K562 (cell line): ENCODE data around the gene RUVBL2. TPM values are rescaled to one million over a fixed set of nuclear protein-coding genes. Genes with fewer than 3 reads are reported as not detected.

Experiments
- ATAC-seq: fragments of 200-7000 bp; cut with Tn5 transposase; 3 replicates; pipeline ENCODE4 v1.9.1; 2020; ENCODE audit warnings: moderate library complexity
- BruUV-seq: library from RNA; stranded (reverse); fragments of 400-500 nt; replicated peaks from 2 replicates; lab custom pipeline; 2021; lab: Mats Ljungman, UMichigan
- CTCF ChIA-PET: fragments of 300-600 bp; formaldehyde crosslinking; extraction: SDS; loops from one replicate; lab custom pipeline; 2021; ENCODE audit warnings: low intra/inter-chr PET ratio; lab: Yijun Ruan, JAX
- POLR2A ChIA-PET: fragments of 300-600, 350-650 bp; sonication (Branson Sonifier 250); formaldehyde crosslinking; extraction: SDS; loops from one replicate; lab custom pipeline; 2021; ENCODE audit warnings: antibody characterized with exemption, inconsistent platforms; lab: Yijun Ruan, JAX
- DNase-seq, 4 experiments: peaks; one replicate each; pipeline versions ENCODE4 v3.0.0 to v3.0.0-alpha.2; 2011 to 2018; ENCODE audit warnings: low spot score in 3 of 4, mixed read lengths in 3 of 4; ENCODE audit errors: extremely low read depth in 1 of 4
- FAIRE-seq: peaks from 2 replicates; lab custom pipeline; 2011; peaks lifted over from hg19 to GRCh38; lab: Jason Lieb, UNC
- H2AFZ ChIP-seq: 2 replicates; pipeline ENCODE4 v1.6.0; 2011; ENCODE audit warnings: low read depth, low read length, control low read depth, inconsistent platforms
- H3K27ac ChIP-seq: fragments of 200-600 bp; 3 replicates; pipeline ENCODE4 v1.8.0; 2011; ENCODE audit warnings: low read depth, mild to moderate bottlenecking, control low read depth, inconsistent platforms, low read length, moderate library complexity, mixed read lengths; ENCODE audit errors: extremely low read depth
- H3K27me3 ChIP-seq, 2 experiments: fragments of 300-600 bp in 1 of 2; 2 replicates in 1 of 2; 3 replicates in 1 of 2; pipeline versions ENCODE4 v1.6.0 to v1.8.0; 2011; ENCODE audit warnings: inconsistent platforms in 2 of 2, low read length in 2 of 2, mild to moderate bottlenecking in 1 of 2, mixed read lengths in 1 of 2, moderate library complexity in 1 of 2; ENCODE audit not compliant: control insufficient read depth in 2 of 2, insufficient read depth in 2 of 2
- H3K36me3 ChIP-seq: fragments of 300-600 bp; 3 replicates; pipeline ENCODE4 v1.8.0; 2011; ENCODE audit warnings: mild to moderate bottlenecking, low read length, inconsistent platforms; ENCODE audit not compliant: control insufficient read depth, insufficient read depth
- H3K4me1 ChIP-seq, 2 experiments: fragments of 200-600 bp in 1 of 2; replicated peaks in 1 of 2; 2 replicates in 1 of 2; 3 replicates in 1 of 2; pipeline versions ENCODE4 v1.5.1 to v1.8.0; 2011; ENCODE audit warnings: inconsistent platforms in 2 of 2, low read length in 2 of 2, mild to moderate bottlenecking in 1 of 2, mixed read lengths in 1 of 2, moderate library complexity in 1 of 2; ENCODE audit not compliant: control insufficient read depth in 2 of 2, insufficient read depth in 2 of 2
- H3K4me2 ChIP-seq: 2 replicates; pipeline ENCODE4 v1.6.1; 2011; ENCODE audit warnings: low read length, control low read depth, inconsistent platforms, mixed read lengths; ENCODE audit not compliant: insufficient read depth
- H3K4me3 ChIP-seq: fragments of 200-600 bp; sonication (generic), shearing (Covaris generic); 2 replicates; pipeline ENCODE4 v1.5.1; 2016; ENCODE audit warnings: control low read depth, inconsistent platforms
- H3K79me2 ChIP-seq: fragments of 200-600 bp; 3 replicates; pipeline ENCODE4 v1.8.0; 2011; ENCODE audit warnings: low read length, inconsistent platforms; ENCODE audit not compliant: control insufficient read depth, insufficient read depth
- H3K9ac ChIP-seq, 2 experiments: 2 replicates each; pipeline versions ENCODE4 v1.6.0 to v1.6.1; 2011; ENCODE audit warnings: low read depth in 2 of 2, low read length in 2 of 2, control low read depth in 1 of 2, inconsistent platforms in 1 of 2, mild to moderate bottlenecking in 1 of 2, mixed read lengths in 1 of 2; ENCODE audit not compliant: insufficient read depth in 1 of 2
- H3K9me1 ChIP-seq: one replicate; pipeline ENCODE4 v1.6.0; 2011; ENCODE audit warnings: inconsistent platforms, mild to moderate bottlenecking, low read length, moderate library complexity; ENCODE audit not compliant: control insufficient read depth, insufficient read depth
- H3K9me3 ChIP-seq: replicated peaks from 2 replicates; pipeline ENCODE4 v1.5.1; 2011; ENCODE audit warnings: low read depth, low read length, inconsistent platforms; ENCODE audit not compliant: control insufficient read depth, insufficient read depth
- H4K20me1 ChIP-seq: replicated peaks from 2 replicates; pipeline ENCODE4 v1.6.1; 2011; ENCODE audit warnings: low read length, inconsistent platforms, mixed read lengths; ENCODE audit not compliant: control insufficient read depth, insufficient read depth
- BCOR ChIP-seq: fragments of 450-650 bp; IDR thresholded peaks from 2 replicates; pipeline ENCODE4 v1.6.1; 2016
- CBFB ChIP-seq: sonication (generic); formaldehyde crosslinking; IDR thresholded peaks from 2 replicates; pipeline ENCODE4 v1.4.0; 2020; ENCODE audit warnings: mild to moderate bottlenecking, missing genetic modification reagents
- CBX8 ChIP-seq: fragments of 200-600 bp; sonication (generic); IDR thresholded peaks from 2 replicates; pipeline ENCODE4 v1.6.1; 2012; ENCODE audit warnings: borderline replicate concordance, mixed run types, low read depth, mild to moderate bottlenecking, moderate library complexity, mixed read lengths, low read length, control low read depth, inconsistent platforms; ENCODE audit not compliant: poor library complexity, severe bottlenecking; ENCODE audit errors: extremely low read depth
- DLX4 ChIP-seq: fragments of 250-450 bp; sonication (Bioruptor Pico); IDR thresholded peaks from 2 replicates; pipeline ENCODE4 v1.6.1; 2021; ENCODE audit warnings: mild to moderate bottlenecking
- ETV5 ChIP-seq: sonication (generic); formaldehyde crosslinking; IDR thresholded peaks from 2 replicates; pipeline ENCODE4 v1.4.0; 2020; ENCODE audit warnings: low read depth, mild to moderate bottlenecking, missing genetic modification reagents
- ILK ChIP-seq: fragments of 450-650 bp; IDR thresholded peaks from 2 replicates; pipeline ENCODE4 v1.6.1; 2016; ENCODE audit warnings: missing genetic modification characterization, low read depth, mild to moderate bottlenecking, missing compliant biosample characterization, moderate library complexity, borderline replicate concordance
- KAT7 ChIP-seq: sonication (generic); formaldehyde crosslinking; IDR thresholded peaks from 2 replicates; pipeline ENCODE4 v1.8.0; 2022; ENCODE audit warnings: missing genetic modification reagents, mild to moderate bottlenecking, borderline replicate concordance
- KDM1A ChIP-seq, 2 experiments: fragments of 450-650 bp; IDR thresholded peaks; 2 replicates each; pipeline ENCODE4 v1.6.1; 2016; ENCODE audit warnings: mild to moderate bottlenecking in 2 of 2
- MCM2 ChIP-seq: fragments of 450-650 bp; IDR thresholded peaks from 2 replicates; pipeline ENCODE4 v1.6.1; 2017; ENCODE audit warnings: low read depth, mild to moderate bottlenecking
- POU5F1 ChIP-seq: fragments of 150-350 bp; IDR thresholded peaks from 2 replicates; pipeline ENCODE4 v1.6.1; 2014; ENCODE audit warnings: borderline replicate concordance, low read length, low read depth, mild to moderate bottlenecking; ENCODE audit not compliant: partially characterized antibody
- RBM25 ChIP-seq: fragments of 200-400 bp; formaldehyde crosslinking; IDR thresholded peaks from 2 replicates; pipeline ENCODE4 v1.6.1; 2018; ENCODE audit warnings: low read length, low read depth, moderate library complexity; ENCODE audit not compliant: severe bottlenecking
- SP1 ChIP-seq: sonication (generic); formaldehyde crosslinking; IDR thresholded peaks from 2 replicates; pipeline ENCODE4 v1.8.1; 2022; ENCODE audit warnings: mild to moderate bottlenecking, missing genetic modification reagents
- SREBF1 ChIP-seq: fragments of 150-350 bp; IDR thresholded peaks from 2 replicates; pipeline ENCODE4 v1.6.1; 2014; ENCODE audit warnings: antibody characterized with exemption, low read depth, low read length, borderline replicate concordance
- TCFL5 ChIP-seq: fragments of 250-450 bp; sonication (Bioruptor Pico); conservative IDR thresholded peaks from 2 replicates; pipeline ENCODE4 v1.6.1; 2021; ENCODE audit warnings: mild to moderate bottlenecking, moderate library complexity, matching md5 sums
- TEAD1 ChIP-seq, 2 experiments: fragments of 450-650 bp in 1 of 2; sonication (generic) in 1 of 2; formaldehyde crosslinking; IDR thresholded peaks; 2 replicates each; pipeline versions ENCODE4 v1.4.0 to v1.8.0; 2020 to 2022; ENCODE audit warnings: mild to moderate bottlenecking in 2 of 2, missing genetic modification reagents in 1 of 2
- ZNF121 ChIP-seq: sonication (generic); formaldehyde crosslinking; conservative IDR thresholded peaks from 2 replicates; pipeline ENCODE4 v1.8.0; 2022; ENCODE audit warnings: missing genetic modification reagents
- WGBS: fragments of 100-300 bp; shearing (Covaris generic); methylation state at CpG from one replicate; pipeline ENCODE4 v1.1.6; 2016; ENCODE audit warnings: low coverage, mixed read lengths; ENCODE audit not compliant: insufficient coverage; ENCODE audit errors: missing lambda C conversion rate; 5-methylcytosine and 5-hydroxymethylcytosine counted together
- in situ Hi-C: fragments of 300-500 bp; cut with MboI; formaldehyde crosslinking; loops from 4 replicates; pipeline ENCODE4 v1.15.0; 2018; ENCODE audit warnings: inconsistent platforms, mixed read lengths
- intact Hi-C: fragments of 100-400 bp; cut with micrococcal nuclease; formaldehyde crosslinking; loops from 2 replicates; pipeline ENCODE4 v1.14.2; 2022
- polyA plus RNA-seq, 8 experiments: library from polyadenylated mRNA; depleted of rRNA in 4 of 8; stranded (reverse) in 5 of 8; unstranded in 3 of 8; fragments of >200 nt; fragmentation: Nextera tagmentation in 2 of 8; fragmentation: Illumina TruSeq in 1 of 8; extraction: Ambion mirVana in 2 of 8; extraction: Trizol in 1 of 8; gene quantifications; 2 replicates each; pipeline versions ENCODE4 v1.2.1 to v1.2.3, GENCODE V29; 2011 to 2014; ENCODE audit warnings: inconsistent platforms in 1 of 8, missing spikeins in 1 of 8
- total RNA-seq, 7 experiments: library from RNA; depleted of rRNA in 6 of 7; stranded (reverse); fragments of >200 nt in 6 of 7; fragmentation: Illumina TruSeq in 2 of 7; extraction: Trizol in 2 of 7; gene quantifications; 2 replicates each; pipeline versions ENCODE4 v1.2.1 to v1.2.3, GENCODE V29; 2011 to 2021; ENCODE audit warnings: low replicate concordance in 1 of 7

RUVBL2 gene
- total and polyA plus RNA-seq, 9 of the 15 experiments (the other 6 are each of a cell fraction or from before 2014, with no cell fraction given) = 71.4 to 453 (median 237) TPM

DNA sequence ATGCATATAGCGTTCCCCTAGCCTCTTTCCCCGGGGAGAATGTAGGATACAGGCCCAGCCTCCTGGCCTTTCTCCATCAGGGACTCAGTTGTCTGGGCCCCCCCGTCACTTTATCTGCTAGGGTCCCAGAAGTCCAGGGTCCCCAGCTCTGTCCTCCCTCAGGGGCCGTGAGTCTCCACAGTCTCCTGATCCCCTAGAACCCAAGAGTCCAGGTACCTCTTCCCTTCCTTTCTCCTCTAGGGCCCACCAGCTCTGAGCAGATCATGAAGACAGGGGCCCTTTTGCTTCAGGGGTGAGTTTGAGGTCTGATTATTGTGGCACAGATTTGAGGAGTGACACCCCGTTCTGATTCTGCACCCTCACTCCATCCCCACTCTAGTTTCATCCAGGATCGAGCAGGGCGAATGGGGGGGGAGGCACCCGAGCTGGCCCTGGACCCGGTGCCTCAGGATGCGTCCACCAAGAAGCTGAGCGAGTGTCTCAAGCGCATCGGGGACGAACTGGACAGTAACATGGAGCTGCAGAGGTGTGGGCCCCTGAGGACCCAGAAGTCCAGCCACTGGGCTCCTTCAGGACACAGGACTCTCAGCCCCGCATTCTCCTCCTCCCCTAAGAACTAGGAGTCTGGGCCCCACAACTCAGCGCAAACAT, 38.3 kb upstream of the RUVBL2 start:
- in situ Hi-C loops = no loop called here

GRCh38 chr19:48958006-48958405, 35.7 kb upstream of the RUVBL2 start:
- CTCF ChIA-PET = no interaction called here
- FAIRE-seq (no peak), DNase-seq (no peak), ATAC-seq (no peak)
- Histone ChIP-seq H3K4me3 (no peak overlapping the region), H3K27me3 (no peaks in the 10 kb centered on the region), H3K4me2 (no peak overlapping the region), H3K9me1 (no peaks in the 10 kb centered on the region), H3K4me1 (peaks cover 26 to 50% of the 10 kb centered on the region in 2 experiments), H2AFZ (no peak overlapping the region), H3K79me2 (peaks cover 27% of the 10 kb centered on the region), H3K36me3 (peaks cover 22% of the 10 kb centered on the region), H3K27ac (no peak overlapping the region), H3K9me3 (no peaks in the 10 kb centered on the region), H4K20me1 (no peaks in the 10 kb centered on the region), H3K9ac (no peak overlapping the region)
- WGBS = 95% methylated on average over 7 of the region's 8 CpGs
- intact Hi-C loops (no loop called here), in situ Hi-C loops (no loop called here)
- no TSS peak for BruUV-seq
- POLR2A ChIA-PET = no interaction called here
- TF ChIP-seq MCM2 (no peak), TEAD1 (CRISPR knock-in tag; IDR thresholded peaks at IDR 0.05) (no peak), RBM25 (peak; percentile 58), BCOR (peak; percentile 57), CBX8 (no peak), TCFL5 (CRISPR knock-in tag) (no peak), ETV5 (no peak), CBFB (CRISPR knock-in tag) (no peak), POU5F1 (no peak), ZNF121 (peak; percentile 99), SREBF1 (no peak), ILK (tag) (no peak)

More for the DNA sequence above, 38.3 kb upstream of the RUVBL2 start:
- no peak for ATAC-seq
- Histone ChIP-seq H3K4me2 (peak overlapping the region; percentile 91), H2AFZ (0 out of 2 replicates have a peak overlapping the region, but pooled peaks have one; percentile 92), H3K4me3 (peak overlapping the region; percentile 79), H4K20me1 (no peaks in the 10 kb centered on the region), H3K36me3 (peaks cover 16% of the 10 kb centered on the region), H3K9me3 (no peaks in the 10 kb centered on the region), H3K27ac (peak overlapping the region; percentile 77), H3K27me3 (no peaks in the 10 kb centered on the region), H3K4me1 (peaks cover 26 to 38% of the 10 kb centered on the region in 2 experiments; a peak in 4 of 5 replicates), H3K79me2 (peaks cover 15% of the 10 kb centered on the region), H3K9me1 (no peaks in the 10 kb centered on the region), H3K9ac (peak overlapping the region; percentile 83 to 98)
- 0 out of 2 replicates have a peak, but pooled peaks have one; percentile 42 for TF ChIP-seq SP1 (CRISPR knock-in tag)
- TF ChIP-seq KDM1A (IDR thresholded peaks at IDR 0.05) = peak in 1 of 2 experiments; percentile 47; a peak in 1 of 4 replicates
- TF ChIP-seq DLX4 = no peak
- peak; percentile 79 for TF ChIP-seq KAT7 (CRISPR knock-in tag)
- FAIRE-seq = no peak
- 44% methylated on average over 14 of the region's 16 CpGs for WGBS
- POLR2A ChIA-PET = interaction anchor here (0.6 to 3.6 kb wide), 6 partner anchors 9 to 149 kb away, joined by 3 to 48 read pairs (median 4); partner anchors contain the start of genes FTL and PPP1R15A
- no TSS peak for BruUV-seq
- intact Hi-C loops = loop anchor here (2.0 kb wide), 1 partner anchor 23 kb away; the partner anchor contains the start of gene DHDH
- no peak for DNase-seq
- CTCF ChIA-PET = no interaction called here
